NCI-H2029 treated with DMSO at 0.1 percent for 48 hours (cell line): ENCODE measurements around the gene C10orf62.
"Not testable (repeated sequence)": the region's sequence is repeated elsewhere in the genome, so short reads cannot be mapped to it uniquely, and the experiment has no call there.

Source experiments
- DNase-seq: peaks from one replicate; lab custom pipeline; 2025; lab: John Stamatoyannopoulos, UW

C10orf62 gene

DNA sequence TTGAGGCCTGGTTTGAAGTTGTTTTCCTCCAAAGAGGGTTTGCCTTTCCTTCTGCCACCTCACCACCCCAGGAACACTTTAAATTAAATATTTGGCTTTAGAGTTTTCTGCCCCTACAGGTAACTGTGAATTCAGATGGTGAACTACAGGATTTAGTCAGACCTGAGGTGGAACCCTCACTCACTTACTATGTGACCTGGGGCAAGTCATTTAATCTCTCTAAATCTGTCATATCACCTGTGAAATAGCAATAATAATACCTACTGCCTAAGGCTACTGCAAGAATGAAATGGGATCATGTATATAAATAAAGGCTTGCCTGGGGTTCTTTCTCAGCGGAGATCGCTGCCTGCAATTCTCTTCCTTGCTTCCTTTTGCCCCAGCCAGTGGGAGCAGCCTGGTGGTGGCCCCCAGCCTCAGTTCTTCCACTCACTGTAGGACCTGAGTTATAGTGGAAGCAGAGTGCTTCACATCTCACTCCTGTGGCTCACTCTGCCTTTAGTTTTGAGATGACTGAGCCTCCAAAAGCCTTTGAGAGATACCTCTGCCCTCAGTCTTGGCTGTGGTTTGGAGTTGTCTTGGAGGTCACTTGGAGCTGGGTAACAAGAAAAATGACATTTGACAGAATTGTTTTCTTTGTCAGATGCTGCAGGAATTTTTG, 23.1 kb upstream of the C10orf62 start:
- DNase-seq = no peak

DNA sequence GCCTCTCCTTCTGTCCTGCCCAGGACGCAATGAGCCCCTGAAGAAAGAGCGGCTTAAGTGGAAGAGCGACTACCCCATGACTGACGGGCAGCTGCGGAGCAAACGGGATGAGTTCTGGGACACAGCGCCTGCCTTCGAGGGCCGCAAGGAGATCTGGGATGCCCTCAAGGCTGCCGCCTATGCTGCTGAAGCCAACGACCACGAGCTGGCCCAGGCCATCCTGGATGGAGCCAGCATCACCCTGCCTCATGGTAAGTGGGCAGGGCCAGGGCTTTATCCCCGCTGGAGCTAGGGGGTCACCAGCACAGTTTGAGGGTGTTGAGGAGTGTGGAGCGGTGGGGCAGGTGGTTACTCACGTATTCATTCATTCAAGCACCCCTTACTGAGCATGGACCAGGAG, 21.6 kb upstream of the C10orf62 start:
- no peak for DNase-seq

DNA sequence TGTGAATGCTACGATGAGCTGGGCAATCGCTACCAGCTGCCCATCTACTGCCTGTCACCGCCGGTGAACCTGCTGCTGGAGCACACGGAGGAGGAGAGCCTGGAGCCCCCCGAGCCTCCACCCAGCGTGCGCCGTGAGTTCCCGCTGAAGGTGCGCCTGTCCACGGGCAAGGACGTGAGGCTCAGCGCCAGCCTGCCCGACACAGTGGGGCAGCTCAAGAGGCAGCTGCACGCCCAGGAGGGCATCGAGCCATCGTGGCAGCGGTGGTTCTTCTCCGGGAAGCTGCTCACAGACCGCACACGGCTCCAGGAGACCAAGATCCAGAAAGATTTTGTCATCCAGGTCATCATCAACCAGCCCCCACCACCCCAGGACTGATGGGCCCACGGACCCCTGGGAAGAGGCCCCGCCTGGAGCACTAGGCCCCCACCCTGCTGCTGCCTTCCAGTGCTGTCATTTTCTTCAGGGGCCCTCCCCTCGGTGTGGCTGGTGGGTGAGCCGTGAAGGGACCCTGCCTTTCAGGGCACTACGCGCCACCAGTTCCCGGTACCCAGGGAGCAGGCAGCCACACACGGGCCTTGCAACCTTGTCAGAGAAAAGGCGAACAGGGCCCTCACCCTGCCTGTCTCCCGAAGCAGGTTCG, 19.3 kb upstream of the C10orf62 start:
- DNase-seq = no peak

DNA sequence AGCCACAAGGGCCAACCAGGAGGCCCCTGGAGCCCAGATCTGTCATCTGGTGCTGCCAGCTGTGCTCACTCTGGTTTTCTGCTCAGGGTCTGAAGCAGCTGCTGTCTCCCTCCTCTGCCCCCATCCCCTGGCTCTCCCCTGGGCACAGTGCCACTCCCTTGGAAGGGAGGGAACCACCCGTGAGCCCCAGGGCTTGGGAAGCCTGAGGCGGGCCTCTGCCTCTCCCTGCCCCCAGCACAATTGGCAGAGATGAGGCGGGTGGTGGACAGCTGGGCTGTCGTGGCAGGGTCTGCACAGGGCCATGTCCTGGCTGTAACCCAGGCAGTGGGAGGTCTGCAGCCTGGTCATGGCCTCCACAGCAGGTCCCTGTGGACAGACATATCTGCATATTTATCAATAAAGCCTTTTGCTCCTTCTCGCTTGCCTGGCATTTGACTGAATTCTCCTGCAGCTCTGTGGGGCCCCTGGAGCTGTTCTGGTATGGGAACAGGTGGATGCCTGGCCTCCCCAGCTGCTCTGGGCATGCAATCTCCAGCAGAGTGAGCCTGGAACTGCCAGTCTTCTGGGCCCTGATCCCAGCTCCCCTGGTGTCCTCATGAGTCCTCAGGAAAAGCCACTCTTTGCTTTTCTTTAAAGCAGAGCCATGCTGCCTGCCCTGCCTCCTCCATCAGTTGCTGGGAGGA, 18.6 kb upstream of the C10orf62 start:
- no peak for DNase-seq

DNA sequence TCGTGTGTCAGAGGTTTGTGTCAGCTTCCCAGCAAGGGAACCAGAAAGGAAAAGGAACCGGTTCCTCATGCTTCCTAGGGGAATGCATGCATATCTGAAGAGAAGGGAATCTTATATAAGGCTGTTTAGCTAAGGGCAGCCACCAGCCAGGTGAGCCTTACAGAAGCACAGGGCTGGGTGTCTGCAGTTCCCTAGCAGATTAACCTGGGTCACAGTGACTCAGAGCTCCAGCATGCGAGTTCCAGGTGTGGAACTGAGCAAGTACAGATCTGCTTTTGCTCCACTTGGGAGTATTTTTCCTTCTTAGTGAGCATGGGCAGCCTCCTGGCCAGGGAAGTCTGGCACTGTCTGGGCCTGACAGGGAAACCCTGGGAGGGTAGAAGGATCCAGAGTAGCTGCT, 17.9 kb upstream of the C10orf62 start:
- DNase-seq = no peak

DNA sequence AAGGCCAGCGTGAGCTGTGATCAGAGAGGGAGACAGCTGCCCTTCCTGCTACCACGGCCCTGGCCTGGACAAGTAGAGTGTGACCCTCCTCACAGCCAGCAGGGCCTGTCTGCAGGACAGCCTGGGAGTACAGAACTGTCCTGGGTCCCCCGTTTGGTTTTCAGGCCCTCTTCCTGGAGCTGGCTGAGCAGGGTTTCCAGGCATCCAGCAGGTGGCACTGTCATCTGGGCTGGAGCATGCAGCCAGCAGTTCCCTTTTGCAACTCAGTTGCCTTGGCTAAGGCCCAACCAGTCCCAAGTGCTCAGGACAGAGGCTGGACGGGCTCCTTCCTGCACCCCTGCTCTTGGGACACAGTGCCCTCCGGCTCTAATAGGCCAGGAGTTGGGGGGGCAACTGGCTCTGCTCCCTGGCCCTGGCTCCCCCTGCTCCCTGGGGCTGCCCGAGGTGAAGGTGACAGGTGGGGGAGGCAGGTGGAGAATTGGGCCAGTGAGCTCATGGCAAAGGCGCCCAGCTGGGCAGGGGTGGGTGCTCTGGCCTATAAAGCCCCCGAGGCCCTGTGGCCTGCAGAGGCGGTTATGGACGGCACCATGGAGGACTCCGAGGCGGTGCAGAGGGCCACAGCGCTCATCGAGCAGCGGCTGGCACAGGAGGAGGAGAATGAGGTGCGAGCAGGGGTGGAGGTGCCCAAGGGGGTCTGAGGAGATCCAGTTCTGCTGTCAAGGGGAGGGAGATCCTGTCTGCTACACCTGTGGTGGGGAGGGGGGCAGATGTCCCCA, 17.1 kb upstream of the C10orf62 start, which contains the start of gene ANKRD2:
Gene ANKRD2 (plus strand): TSS at position 566 of the 776 bp plus-strand sequence. CDS start 10 bp downstream, at position 576.
- peak; percentile 1 for DNase-seq

DNA sequence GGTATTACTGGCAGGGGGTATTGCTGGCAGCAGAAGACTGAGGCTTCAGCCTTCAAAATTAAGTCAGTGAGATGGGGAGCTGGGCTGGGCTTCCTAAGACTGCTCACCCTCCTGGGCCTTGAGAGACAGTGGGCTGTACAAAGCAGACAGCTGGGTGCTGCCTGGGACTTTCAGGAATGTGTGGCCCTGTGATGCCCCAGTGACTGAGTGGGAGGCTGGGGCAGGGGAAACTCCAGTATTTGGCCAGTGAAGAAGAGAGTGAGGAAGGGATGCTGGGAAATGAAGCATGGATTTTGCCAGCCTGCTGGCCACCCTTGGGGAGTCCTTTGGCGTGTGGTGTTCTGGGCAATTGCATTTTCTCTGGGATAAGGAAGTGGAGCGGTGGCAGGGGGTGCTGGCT, 16.5 kb upstream of the C10orf62 start:
- no peak for DNase-seq

DNA sequence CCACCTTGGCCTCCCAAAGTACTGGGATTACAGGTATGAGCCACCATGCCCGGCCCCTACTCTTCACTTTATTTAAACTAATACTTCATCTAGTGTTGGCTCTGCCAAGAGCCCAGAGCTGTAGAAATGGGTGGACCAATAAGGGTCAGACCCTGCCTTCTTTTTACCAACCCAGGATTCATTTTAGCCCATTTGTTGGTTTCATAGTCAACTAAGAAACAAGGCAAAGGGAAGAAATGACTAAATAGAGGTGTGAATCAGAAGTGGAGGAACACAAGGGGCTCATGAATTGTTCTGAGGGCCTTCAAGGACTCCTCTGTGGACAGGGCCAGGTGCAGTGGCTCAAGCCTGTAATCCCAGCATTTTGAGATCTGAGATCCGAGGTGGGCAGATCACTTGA, 15.8 kb upstream of the C10orf62 start:
- DNase-seq = no peak

DNA sequence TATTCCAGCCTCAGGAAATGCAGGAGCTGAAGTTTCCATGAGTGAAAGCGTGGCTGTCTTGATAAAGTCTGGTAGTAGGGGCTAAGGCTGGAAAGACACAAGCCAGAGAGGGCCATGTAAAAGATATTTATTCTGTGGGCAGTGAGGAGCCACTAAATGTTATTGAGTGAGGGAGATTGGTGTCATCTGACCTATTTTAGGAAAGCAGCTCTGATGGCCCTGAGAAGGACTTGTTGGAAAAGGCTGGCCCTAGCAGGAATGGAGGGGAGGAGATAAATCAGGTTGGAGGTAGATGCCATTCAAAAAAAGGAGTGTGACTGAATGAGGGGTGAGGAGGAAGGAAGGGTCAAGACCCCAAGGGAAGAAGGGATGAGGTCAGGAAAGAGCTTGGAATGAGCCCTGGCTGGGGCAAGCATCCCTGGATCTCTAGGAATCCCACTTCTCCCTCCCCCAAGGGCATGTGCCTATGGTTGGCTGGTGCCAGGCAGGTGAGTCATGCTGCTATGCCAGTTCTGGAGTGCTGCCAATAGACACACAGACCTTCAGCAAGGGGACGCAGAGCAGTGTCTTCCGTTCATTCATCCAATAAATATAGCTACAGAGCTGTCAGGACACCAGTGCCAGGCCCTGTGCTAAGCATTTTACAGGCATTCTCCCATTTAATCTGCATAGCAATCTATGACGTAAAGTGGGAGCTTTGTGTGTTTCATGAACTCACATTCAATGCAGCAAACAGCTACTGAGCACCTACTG, 15.0 kb upstream of the C10orf62 start:
- DNase-seq = peak; percentile 54

DNA sequence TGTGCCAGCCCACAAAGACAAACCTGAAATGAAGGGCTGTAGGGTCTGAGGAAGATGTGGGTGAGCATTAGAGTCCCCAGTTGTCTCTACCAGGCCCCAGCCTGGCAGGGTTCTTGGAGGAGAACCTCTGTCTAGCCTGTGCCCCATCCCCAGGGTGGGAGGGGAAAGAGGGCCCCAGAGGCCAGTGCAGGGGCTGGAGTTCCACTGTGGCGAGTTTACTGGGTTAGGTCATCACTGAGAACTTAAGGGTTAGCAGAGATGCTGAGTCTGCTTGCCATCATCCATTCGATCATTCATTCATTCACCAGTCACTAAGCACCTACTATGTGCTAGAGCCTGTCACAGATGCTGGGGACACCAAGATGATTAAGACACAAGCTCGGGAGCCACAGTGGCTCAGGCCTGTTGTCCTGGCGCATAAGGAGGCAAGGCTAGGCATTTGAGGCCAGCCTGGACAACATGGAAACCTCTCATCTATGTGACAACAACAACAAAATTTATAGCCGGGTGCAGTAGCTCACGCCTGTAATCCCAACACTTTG, 14.3 kb upstream of the C10orf62 start:
- DNase-seq = no peak

DNA sequence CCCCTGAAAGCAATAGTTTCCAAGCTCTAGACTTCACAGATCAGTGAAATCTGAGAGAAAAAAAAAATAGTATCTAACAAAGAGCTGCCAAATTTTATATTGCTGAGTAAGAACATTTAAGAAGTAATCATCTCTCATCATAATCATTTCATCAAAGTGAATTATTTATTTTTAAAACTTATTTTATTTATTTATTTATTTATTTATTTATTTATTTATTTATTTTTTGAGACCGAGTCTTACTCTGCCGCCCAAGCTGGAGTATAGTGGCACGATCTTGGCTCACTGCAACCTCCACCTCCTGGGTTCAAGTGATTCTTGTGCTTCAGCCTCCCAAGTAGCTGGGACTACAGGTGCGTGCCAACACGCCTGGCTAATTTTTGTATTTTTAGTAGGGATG, 13.0 kb upstream of the C10orf62 start:
- not testable (repeated sequence) for DNase-seq

DNA sequence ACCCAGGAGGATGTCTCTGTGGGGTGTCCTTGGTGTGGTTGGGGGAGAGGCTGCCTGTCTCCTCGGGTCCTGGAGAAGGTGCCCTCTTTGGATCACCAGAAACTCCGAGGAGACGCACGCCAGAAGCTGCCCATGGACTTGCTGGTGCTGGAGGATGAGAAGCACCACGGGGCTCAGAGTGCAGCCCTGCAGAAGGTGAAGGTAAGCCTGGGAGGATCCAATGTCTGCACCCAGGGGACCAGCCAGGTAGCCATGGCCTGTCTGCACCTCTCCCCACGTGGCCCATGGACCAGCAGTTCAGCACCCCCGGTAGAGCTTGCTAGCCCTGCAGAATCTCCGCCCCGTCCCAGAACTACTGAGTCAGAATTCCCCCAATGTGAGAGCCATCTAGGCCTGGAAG, 11.8 kb upstream of the C10orf62 start:
- no peak for DNase-seq

DNA sequence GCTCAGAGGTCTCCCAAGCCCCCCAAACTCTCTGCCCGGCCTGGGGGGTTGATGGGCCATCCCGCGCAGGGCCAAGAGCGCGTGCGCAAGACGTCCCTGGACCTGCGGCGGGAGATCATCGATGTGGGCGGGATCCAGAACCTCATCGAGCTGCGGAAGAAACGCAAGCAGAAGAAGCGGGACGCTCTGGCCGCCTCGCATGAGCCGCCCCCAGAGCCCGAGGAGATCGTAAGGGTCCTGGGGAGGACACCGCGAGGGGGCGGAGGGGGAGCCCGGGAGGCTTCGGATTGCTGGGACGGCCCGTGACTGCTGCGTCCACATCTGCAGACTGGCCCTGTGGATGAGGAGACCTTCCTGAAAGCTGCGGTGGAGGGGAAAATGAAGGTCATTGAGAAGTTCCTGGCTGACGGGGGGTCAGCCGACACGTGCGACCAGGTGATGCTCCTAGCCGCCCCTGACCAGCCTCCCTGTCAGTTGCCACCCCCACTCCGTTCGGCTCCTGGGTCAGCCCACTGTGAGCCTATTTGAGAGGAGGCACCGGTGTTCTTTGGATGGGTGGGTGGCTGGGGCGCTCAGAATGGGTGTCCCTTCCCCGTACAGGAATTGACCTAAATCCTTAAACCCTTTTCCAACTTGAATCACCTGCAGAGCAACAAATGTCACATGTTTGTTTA, 11.2 kb upstream of the C10orf62 start:
- no peak for DNase-seq

DNA sequence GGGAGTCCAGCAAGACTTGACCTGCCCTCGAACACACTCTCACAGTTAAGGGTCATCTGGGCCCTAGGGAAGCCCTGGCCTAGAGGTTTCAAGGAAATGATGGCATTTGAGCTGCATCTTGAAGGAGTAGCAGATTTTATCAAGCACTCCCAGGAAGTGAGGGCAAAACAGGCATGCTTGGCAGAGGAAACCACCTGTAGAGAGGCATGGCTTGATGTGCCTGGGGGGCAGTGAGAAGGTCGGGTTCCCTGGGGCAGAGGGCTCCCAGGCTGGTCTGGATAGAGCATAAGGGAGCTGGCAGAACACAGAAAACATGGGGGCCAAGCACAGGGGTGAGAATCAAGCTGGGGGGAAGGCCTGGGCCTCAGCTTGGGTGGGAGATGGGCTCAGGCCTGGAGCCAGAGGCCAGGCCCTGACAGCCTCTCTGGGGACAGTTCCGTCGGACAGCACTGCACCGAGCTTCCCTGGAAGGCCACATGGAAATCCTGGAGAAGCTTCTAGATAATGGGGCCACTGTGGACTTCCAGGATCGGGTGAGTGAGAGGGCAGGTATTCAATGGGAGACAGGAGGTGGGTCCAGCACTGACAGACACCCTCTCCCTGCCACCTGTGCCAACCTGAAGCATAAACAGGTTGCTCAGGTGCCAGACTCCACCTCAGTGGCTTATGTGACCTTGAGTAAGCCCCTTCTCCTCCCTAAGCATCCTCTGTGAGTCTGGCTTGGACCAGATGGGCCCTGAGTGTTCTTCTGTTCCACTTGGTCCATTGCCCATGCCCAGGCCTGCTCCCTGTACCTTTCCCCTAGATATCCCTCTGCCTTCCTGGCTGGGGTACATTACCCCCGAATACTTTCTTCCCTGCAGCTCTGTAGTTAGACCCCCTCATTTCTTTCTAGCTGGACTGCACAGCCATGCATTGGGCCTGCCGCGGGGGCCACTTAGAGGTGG, 8.8 kb upstream of the C10orf62 start:
- DNase-seq = no peak

DNA sequence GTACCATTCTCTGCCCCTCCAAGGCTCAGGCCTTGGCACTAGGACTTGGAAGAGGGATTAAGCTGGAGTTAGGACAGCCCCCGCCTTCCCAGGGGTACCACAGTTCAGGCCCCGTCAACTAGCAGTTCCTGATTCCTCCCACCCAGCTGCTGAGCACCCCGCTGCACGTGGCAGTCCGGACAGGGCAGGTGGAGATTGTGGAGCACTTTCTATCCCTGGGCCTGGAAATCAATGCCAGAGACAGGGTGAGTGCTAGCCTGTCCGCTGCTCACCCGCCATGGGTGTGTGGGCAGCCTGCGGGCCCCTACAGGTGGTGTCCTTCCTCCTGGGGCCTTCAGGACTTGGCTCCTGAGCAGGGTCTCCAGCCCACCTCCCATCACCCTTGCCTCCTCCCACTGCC, 7.4 kb upstream of the C10orf62 start:
- no peak for DNase-seq

DNA sequence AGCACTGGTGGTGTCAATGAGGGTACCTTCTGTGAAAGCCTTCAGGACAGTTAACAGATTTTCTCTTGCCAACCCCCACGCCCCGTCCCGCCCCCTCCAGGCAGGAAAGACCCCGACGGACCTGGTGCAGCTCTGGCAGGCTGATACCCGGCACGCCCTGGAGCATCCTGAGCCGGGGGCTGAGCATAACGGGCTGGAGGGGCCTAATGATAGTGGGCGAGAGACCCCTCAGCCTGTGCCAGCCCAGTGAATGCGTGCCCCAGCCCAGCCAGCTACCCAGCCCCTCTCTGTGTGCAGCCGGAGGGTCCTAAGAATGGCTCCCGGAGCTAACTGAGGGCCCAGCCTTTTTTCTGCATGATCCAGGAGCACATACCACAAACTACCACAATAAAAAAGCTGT, 6.0 kb upstream of the C10orf62 start:
- DNase-seq = no peak

DNA sequence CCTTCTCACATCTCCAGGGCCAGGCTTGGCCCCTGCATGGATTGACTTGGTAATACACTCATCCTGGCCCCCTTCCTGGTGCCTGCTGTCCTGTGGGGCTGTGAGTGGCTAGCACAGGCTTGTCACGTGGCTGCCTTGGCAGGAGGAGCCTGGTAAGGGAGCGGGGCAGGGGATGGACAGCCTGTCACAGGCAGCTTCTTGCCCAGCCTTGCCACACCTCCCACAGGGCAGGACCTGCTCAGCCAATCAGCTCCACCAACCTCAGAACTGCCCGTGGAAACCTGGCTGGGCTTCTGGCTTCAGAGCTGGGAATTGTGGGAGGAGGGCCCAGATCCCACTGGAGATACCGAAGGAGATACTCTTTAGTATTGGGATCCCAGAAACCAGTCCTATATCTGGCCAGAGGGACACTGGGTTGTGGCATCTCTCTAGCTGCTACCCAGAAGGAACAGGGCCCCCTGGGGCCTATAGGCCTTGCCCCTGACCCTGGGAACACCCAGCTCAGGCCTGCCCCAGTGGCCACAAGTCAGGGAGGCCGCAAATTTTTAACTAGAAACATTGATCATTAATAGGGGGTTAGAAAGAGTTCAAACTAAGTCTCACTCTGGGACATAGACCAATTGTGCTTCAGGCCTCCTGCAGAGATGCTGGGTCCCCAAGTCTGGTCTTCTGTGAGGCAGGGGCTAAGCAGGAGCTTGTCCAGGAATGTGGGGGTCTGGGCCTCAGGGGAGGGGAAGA, 5.3 kb upstream of the C10orf62 start, which contains the start of gene HOGA1:
Gene HOGA1 (plus strand): TSS at position 330 of the 738 bp plus-strand sequence. CDS start 315 bp downstream, at position 645.
- DNase-seq = no peak

DNA sequence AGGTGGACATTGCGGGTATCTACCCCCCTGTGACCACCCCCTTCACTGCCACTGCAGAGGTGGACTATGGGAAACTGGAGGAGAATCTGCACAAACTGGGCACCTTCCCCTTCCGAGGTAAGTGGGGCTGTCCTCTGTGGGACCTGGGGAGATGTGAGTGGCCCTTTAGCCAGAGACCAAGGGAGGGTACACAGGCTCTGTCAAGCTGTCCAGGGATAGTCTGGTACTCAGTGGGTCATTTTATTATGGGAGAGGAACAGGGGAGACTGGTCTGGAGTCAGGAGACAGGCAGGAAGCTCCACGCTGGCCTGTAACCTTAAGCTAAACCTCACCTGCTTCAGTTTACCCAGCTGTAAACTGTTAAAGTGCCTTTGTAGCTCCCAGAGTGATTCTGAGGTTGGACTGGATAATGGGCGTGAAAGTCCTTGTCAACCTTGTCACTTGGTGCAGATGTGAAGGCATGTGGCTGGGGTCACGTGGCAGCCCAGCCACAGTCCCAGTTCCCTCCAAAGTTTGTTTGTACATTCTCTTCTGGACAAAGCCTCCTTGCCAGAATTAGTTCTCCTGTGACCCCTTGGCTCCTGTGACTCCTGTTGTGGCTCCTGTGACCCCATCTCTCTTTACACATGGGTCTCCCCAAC, 4.6 kb upstream of the C10orf62 start:
- no peak for DNase-seq
